ENCODE measurements around the gene ELN.

DNA sequence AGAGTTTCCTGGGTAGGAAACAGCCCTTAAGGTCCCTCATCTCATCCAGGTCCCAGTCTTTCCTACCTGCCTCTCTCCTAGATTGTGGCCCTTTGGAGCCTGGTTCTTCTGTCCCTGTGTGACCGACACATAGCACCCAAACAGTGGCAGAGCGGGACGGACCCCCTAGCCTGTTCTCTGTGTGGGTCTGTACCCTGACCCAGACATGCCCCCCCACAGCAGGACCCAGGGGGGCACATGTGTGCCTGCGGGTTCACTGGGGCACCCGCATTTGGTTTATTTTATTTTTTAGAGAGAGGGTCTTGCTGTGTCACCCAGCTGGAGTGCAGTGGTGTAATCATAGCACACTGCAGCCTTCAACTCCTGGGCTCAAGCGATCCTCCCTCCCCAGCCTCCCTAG lies 67.2 kb downstream of the ELN start:
- TF ChIP-seq, protein P1, sequence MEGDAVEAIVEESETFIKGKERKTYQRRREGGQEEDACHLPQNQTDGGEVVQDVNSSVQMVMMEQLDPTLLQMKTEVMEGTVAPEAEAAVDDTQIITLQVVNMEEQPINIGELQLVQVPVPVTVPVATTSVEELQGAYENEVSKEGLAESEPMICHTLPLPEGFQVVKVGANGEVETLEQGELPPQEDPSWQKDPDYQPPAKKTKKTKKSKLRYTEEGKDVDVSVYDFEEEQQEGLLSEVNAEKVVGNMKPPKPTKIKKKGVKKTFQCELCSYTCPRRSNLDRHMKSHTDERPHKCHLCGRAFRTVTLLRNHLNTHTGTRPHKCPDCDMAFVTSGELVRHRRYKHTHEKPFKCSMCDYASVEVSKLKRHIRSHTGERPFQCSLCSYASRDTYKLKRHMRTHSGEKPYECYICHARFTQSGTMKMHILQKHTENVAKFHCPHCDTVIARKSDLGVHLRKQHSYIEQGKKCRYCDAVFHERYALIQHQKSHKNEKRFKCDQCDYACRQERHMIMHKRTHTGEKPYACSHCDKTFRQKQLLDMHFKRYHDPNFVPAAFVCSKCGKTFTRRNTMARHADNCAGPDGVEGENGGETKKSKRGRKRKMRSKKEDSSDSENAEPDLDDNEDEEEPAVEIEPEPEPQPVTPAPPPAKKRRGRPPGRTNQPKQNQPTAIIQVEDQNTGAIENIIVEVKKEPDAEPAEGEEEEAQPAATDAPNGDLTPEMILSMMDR (IDR thresholded peaks at IDR 0.05) = no peak
- no peak for TF ChIP-seq POLR2A (IDR thresholded peaks at IDR 0.05)
